Dermis blood vessel endothelial cell (primary cell): ENCODE results near the gene HNRNPL. TPM values are rescaled to one million over a fixed set of nuclear protein-coding genes. Genes with fewer than 3 reads are reported as not detected.
"Not testable (repeated sequence)": the region's sequence is repeated elsewhere in the genome, so short reads cannot be mapped to it uniquely, and the experiment has no call there.

Experiments used
- DNase-seq: peaks from one replicate; pipeline ENCODE4 v3.0.0; 2010
- total RNA-seq: library from RNA; depleted of rRNA; stranded (reverse); fragments of >200 nt; gene quantifications from 2 replicates; pipeline ENCODE4 v1.2.3, GENCODE V29; 2014

The HNRNPL gene
- total RNA-seq, 1 donor from 2014 or later, result 293 TPM

DNA sequence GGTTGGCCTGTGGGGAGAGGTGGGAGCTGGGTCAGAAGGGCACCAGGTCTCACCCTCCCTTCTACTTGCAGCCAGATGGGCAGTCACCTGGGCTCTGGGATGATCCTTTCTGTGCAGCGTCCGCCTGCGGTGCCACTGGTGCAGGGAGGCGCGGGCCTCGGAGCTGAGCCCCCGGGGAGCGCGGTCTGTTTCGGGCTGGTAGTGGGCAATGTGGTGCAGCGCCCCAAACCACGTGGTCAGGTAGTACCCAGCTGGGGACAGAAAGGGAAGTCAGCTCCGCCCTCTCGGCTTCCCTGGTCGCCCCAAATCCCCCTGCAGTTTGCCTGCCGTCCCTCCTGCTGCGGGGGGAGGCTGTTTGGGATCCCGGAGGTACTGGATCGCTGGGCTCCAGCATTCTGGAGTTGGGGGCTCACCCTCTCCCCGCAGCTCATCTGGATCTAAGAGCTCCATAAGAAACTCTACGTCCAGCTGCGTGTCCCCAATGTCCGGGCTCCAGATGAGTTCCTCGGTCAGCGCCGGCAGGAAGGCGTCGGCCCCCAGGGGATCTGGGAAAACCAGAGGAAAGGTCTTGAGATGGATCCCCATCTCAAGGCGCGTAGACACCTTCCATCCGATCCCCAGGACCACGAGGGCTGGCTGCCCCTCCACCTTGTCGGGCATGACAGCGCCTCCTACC is 19.5 kb upstream of the HNRNPL start:
- no peak for DNase-seq

DNA sequence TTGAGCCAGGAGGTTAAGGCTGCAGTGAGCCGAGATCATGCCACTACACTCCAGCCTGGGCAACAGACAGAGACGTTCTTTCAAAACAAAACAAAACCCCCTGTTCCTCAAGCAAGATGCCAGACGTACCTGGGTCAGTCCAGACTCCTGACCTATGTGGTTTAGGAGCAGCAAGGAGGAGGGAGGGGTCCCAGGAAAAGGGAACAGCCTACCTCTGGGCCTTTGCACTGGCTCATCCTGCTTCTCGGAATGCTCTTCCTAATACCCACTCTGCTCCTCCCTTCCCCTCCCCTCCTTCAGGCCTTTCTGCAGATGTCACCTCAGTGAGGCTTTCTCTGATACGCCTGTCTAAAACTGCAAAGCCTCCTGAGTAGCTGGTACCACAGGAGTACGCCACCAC is 18.8 kb upstream of the HNRNPL start:
- DNase-seq, result no peak

DNA sequence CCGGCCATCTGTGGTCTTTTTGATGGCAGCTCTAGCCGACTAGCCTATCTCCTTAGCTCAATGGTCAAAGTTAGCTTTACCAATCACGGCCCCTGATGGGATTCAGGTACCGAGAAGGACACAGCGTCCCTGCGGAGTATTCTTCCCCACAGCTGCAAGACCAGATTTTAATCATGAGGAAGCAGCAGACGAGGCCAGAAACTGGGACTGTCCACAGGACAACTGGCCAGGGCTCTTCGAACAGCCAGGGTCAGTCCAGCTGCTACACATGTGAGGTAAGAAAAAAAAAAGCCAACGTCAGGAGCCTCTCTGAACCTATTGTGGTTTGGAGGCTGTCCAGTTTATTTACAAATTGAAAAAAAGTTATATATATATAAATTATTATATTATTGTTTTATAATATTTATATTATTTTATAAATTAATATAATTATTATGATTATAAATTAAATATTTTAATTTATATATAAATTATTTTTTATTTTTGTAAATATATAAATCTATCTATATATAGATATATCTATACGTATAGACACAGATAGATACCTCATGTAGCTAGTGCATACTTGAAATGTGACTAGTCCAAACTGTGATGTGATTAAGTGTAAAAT is 17.5 kb upstream of the HNRNPL start:
- no peak for DNase-seq

DNA sequence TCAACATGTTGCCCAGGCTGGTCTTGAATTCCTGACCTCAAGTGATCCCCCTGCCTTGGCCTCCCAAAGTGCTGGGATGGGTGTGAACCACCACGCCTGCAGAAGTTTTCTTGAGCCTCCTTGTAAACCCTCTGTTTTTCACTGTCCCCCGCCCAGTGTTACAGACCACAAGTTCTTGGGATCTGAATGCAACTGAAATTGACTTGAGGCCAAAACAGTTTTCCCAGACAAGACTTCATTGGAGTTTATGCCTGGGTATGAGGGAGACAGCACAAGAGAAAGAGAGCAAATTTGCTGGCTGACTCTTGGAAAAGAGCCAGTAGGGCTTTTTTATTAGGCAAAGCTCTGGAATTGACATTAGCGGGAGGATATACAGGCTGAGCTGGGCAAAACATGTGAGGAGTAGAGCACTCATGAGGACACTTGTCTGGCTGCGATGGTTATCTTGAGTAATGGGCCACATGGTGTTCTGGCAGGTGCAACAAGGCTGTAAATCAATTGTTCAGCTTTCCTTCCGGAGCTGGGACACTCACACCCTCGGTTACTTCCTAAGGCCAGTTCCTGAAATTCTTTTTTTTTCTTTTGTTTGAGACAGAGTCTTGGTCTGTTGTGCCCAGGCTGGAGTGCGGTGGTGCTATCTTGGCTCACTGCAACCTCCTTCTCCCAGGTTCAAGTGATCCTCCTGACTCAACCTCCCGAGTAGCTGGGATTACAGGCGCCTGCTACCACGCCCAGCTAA is 12.7 kb upstream of the HNRNPL start:
- peak; percentile 84 for DNase-seq

DNA sequence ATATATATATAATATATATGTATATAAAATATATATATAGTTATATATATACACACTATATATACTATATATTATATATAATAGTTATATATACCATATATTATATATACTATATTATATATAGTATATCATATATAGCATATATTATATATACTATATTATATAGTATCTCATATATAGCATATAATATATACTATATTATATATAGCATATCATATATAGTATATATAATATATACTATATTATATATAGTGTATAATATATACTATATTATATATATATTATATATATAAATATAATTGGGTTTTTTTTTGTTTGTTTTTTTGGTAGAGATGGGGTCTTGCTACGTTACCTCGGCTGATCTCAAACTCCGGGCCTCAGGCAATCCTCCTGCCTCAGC is 11.6 kb upstream of the HNRNPL start:
- DNase-seq, result no peak

DNA sequence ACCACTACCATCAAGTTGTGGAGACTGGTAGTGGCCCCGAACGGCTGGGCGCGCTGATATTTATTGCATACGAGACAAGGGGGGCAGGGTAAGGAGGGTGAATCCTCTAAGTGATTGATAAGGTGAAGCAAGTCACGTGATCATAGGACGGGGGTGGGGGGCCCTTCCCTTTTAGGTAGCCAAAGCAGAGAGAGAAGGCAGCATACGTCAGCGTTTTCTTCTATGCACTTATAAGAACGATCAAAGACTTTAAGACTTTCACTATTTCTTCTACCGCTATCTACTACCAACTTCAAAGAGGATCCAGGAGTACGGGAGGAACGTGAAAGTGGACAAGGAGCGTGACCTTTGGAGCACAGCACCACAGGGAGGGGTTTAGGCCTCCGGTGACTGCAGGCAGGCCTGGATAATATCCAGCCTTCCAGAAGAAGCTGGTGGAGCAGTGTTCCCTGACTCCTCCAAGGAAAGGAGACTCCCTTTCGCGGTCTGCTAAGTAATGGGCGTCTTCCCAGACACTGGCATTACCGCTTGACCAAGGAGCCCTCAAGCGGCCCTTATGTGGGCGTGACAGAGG is 9.9 kb upstream of the HNRNPL start:
- not testable (repeated sequence) for DNase-seq

DNA sequence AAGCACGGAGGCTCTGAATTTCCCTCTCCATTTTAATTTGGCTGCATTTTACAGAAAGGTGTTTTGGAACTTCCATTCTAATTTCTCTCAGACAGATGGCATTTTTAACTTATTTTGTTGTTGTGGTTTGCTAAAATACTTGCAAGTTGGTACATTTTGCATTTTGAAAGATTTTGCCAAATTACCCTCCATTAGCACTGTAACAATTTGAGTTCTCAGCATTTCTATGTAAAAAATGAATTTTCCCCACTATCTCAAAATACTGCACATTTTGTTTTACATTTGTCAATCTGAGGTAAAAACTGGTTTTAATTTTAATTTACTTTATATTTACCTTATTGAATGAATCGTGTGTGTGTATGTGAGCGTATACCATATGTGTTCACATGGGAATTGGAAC is 7.0 kb upstream of the HNRNPL start:
- DNase-seq, result no peak

DNA sequence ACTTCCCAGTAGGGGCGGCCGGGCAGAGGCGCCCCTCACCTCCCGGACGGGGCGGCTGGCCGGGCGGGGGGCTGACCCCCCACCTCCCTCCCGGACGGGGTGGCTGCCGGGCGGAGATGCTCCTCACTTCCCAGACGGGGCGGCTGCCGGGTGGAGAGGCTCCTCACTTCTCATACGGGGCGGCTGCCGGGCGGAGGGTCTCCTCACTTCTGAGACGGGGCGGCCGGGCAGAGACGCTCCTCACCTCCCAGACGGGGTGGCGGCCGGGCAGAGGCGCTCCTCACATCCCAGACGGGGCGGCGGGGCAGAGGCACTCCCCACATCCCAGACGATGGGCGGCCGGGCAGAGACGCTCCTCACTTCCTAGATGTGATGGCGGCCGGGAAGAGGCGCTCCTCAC is 6.0 kb upstream of the HNRNPL start:
- not testable (repeated sequence) for DNase-seq

DNA sequence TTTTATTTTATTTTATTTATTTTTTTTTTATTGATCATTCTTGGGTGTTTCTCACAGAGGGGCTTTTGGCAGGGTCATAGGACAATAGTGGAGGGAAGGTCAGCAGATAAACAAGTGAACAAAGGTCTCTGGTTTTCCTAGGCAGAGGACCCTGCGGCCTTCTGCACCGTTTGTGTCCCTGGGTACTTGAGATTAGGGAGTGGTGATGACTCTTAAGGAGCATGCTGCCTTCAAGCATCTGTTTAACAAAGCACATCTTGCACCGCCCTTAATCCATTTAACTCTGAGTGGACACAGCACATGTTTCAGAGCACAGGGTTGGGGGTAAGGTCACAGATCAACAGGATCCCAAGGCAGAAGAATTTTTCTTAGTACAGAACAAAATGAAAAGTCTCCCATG is 5.2 kb upstream of the HNRNPL start:
- not testable (repeated sequence) for DNase-seq

DNA sequence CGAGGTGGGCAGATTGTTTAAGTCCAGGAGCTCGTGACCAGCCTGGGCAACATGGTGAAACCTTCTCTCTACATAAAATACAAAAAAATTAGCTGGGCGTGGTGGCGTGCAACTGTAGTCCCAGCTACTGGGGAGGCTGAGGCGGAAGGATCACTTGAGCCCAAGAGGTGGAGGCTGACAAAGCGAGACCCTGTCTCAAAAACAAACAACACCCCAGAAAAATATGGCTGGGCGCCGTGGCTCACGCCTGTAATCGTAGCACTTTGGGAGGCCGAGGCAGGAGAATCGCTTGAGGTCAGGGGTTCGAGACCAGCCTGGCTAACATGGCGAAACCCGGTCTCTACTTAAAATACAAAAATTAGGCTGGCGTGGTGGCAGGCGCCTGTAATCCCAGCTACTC is 3.4 kb upstream of the HNRNPL start:
- DNase-seq, result no peak

DNA sequence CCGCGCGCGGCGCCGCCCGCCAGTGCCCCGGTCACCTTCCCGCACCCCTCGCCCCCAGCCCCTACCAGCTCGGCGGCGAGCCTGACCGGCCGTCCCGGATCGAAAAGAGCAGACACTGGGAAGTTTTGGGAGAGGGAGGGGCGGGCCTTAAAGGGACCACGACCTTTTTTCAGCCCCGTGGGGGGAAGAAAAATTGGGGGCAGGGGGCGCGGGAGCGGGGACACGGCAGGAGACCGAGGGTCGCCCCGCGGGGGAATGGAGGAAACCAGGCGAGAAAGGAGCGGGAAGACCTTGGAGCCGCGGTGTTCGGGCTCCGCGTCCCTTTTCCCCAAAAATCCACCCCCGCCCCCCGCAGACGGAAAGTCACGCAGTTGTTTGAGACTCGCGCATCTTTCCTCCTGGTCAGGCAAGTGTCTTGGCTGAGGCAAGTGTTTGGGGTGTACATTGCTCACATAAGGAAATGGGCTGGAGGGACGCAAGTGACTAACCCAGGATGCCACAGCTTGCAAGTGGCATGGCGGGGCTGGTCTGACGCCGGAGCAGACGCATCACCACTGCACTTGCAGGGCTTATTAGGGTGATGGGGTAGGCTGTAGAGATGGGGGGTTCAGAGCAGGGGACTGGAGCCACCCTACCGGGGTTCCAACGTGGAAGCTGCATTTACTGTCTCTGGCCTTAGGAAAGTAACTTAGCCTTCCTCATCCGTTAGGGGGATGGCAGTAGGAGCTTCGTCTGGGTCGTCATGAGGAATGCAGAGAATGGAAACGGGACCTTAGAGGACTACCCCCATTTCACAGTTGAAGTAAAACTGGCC is 2.7 kb upstream of the HNRNPL start:
- peak; percentile 62 for DNase-seq

DNA sequence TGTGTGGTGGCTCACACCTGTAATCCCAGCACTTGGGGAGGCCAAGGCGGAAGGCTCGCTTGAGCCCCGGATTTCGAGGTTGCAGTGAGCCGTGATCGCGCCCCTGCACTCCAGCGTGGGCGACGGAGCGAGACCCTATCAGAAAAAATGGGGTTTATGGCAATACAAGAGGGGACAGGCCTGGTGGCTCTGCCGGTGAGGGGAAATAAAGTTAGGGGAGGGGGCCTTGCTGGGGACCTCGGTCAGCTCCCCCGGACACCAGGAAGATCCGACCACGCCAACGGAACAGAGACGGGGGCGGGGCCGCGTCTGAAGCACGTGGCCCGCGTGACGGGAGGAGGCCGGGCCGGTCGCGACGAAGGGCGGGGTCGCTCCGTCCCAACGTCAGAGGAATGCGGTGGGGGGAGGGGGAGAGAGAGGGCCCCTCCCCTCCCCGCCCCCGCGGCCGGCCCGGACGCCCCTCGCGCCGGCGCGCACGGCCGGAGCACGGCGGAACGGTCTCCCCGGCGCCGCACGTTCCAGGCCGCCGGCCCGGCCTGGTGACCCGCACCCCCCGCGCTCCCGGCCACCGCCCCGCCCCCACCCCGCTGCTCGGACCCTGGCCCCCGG is 1.9 kb upstream of the HNRNPL start:
- peak; percentile 94 for DNase-seq

DNA sequence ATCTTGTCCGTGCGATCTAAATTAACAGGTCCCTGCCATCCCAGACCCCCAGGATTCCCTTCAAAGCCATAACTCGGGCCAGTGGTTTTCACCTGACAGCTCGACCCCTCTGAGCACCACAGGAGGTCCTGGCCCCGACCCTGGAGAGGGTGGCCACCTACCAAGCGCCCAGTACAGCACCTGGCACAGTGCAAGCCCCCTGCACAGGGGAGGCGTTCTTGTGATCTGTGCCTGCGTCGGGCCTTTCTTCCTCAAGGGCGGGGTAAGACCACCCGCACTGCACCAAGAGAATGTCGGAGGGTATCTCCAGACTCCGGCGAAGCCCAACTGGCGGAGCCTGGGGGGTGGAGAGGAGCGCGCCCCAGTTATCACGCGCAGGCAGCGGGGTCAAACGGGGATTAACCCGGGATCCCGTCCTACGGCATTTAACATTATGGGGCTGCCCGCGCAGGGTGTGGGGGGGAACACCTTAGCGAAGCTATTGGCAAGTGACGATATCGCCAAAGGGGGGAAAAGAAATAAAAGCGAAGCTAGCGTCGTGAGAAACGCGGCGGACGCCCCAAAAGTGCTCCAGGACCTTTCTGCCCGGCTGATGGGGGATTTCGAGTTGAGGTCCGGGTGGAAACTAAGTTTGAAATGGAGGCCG is 1.3 kb upstream of the HNRNPL start:
- no peak for DNase-seq

DNA sequence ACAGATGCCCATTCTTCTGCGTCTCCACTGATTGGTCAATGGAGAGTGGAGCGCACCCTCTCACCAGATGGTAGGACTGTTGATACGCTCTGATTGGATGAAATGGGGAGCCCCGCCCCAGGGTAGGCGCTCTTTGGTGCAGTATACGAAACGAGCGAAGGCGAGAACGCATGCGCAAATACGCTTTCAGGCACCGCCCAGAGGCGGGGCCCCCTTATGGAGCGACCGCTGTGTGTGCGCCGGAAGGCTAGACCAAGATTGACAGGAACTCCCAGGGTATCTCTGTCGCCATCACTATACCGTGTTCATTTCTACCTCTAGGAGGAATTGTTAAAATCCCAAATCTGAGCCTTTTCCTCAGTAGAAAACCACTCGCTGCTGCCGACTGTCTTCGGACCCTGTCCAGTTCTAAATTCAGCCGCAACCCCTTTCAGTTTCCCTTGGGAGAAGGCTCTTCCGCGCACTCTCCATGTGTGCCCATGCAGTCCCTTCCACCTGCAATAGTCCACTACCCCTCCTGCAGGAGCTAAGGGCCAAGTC is 720 bp upstream of the HNRNPL start:
- DNase-seq, result no peak

DNA sequence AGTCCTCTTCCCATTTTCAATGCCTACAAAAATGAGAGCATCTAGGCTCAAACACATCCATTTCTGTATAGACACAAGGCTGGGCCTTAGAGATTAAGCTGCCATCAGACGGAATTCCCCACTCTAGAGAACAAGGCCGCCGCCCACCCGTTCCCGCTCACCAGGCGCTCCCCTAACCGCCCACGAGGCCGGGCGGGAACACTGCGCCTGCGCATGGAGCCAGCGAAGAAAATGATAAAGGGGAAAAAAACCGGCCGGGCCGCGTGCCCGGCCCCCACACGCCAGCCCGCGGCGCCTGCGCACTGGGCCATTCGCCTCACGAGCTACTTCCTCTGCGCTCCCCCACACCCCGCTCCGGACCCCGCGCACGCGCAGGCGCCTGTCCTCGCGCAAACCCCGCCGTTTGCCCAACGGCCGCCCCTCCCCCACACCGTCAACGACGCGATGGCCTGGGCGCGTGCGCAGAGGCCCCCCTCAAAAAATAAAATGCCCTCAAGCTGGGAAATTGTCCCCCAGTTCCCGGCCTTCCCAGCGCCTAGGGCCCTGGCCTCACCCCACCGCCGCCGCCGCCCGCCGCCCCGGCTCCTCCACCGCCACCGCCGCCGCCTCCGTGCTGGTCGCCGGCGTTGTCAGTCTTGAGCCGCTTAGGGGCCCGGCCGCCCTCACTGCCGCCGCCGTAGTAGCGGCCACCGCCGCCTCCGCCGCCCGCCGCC is 483 bp downstream of the HNRNPL start:
- peak; percentile 97 for DNase-seq

DNA sequence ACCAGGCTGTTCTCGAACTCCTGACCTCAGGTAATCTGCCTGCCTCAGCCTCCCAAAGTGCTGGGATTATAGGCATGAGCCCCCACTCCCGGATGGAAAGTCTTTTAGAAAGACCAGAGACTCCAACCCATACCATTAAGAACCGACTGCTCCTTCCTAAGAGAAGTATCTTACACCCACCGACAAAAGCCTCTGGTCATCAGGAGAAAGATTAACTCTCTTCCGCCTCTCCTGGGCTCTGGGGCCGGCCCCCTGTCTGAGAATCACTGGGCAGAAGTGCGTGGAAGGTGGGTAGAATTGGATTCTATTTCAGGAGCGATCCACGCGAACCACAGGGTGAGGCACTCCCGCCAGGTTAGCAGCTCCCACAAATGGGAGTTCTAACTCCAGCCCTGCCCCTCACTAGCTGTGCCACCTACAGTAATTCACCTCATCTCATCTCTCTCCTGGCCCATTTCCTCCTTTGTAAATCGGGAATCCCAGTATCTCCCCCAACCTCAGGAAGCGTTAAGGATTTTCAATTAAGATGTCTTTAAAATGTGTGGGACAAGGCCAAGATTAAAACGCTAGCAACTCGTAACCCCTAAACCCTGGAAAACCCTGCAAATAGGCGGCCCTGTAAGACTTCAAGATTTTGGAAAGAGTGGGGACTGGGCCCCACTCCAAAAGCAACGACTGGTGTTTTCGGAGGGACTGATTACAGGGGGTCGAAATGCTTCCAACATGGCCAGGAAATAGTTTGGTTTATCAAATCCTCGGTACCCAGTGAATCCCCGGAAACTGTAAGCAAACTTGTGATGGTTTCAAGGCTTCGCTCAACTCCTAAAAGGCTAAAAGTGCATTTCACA is 1.3 kb downstream of the HNRNPL start:
- no peak for DNase-seq

DNA sequence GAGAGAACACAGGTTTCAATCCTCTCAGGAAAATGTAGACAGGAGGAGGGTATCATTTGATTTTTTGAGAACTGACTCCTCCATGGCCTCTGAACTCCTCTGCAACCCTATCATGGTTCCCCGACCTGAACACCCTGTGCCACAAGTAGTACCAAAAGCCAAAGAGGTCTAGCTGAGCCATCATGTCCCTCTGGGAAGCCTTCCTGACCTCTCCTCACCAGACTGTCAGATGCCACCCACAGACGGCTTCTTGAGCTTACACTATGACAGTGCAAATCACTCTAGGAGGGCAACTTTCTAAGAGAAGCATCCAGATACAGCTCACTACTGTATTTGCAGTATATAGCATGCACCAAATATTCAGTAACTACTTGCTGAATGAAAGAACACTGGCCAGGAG is 3.7 kb downstream of the HNRNPL start:
- DNase-seq, result no peak

DNA sequence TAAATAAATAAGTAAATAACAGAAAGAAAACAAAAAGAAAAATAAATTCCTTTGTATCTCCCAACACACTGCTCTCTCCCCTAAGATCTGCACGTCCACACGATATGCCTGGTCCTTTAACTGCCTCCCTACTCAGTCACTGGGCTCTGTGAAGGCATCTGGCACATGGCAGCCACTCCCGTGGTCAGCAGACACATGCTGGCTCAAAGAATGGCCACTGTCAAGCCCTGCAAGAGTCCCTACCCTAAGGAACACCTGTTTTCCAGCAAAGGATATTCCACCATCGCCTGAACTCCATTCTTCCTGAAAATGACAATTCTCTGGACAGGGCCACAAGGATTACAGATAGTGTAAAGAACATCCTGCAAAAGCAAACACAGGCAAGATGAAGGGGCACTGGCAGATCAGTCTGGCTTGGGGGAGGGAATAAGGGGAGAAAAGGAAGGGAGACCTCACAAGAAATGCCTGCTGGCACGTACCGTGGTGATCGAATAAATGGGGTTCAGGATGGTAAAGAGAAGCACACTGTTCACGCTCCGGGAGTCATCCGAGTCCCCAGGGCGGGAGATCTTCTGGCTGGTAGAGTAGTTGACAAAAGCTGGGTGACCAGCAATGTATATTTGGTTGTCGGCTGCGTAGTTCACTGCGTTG is 4.3 kb downstream of the HNRNPL start:
- no peak for DNase-seq

DNA sequence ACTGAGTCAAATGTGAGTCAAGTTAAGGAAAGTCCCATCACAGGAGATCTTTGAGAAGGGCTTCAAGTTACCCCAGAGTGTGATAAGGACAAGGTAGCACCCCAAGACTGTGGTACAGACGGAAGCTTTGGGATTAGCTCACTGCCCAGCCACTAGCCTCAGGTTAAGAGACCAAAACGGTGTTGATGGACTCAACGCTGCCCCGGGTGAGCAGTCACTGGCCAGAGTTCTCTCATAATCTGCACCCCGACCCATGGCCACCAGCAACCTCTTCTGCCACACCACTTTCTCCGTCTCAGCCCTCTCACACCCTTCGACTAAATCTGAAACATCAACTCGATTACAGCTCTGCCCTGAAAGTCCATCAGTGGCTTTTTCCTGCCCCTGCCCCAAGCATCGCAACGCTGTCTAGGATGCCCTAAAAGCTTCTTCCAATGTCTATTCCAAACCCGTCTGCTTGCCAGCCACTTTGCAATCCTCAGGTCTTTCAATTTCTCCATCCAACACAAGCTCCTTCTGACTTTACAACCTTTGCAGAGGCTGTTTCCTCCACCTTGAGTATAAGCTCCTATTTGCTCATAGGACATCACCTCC is 5.6 kb downstream of the HNRNPL start:
- no peak for DNase-seq
